ENCODE results near the gene RNF130. TPM values are rescaled to one million over a fixed set of nuclear protein-coding genes. Genes with fewer than 3 reads are reported as not detected.

RNF130 gene
- total and polyA plus RNA-seq, 4 donors: 71.7 to 95.8 (median 77.1) TPM

DNA sequence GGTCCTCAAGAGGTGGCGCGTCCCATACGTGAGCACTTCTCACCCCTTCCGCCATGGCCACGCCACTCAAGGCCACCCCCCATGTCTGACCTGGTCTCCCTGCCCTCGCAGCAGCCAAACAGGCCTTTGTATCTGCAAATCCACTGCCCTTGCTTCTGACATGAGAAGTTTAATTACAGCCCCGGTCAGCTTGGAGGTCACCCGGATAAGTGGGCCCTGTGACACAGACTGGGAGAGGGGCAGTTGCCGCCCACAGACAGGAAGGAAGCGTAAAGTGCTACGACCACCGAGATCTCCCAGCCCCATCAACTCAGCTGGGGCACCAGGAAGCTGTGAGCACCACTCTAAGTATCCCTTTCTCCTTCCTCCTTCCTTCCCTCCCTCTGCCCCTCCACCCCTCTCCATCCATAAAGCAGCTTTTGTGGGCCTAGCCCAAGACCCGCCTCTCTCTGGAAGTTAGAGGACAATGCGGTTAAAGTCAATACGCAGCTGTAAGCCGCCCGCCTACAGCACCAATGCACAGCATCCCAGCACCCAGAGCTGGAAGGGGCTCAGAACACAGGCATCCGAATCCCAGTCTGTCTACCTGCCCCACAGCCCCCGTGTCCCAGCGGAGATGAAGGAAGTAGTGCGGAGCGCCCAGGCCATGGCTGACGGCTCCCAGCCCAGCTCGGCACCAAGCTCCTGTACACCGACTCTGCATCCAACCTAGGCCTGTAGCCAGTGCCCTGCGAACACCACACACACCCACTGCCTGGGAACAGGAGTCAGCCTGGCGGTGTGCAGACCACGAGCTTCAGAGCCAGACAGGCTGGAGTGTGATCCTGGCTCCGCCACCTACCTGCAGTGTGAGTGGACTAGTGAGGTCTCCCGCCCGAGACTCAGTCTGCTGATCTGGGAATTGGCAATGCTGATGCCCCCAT, 44.8 kb upstream of the RNF130 start:
- no peak overlapping the region for H3K27ac ChIP-seq (ENCODE audit: low read depth in 1 of 2, low read length in 2 of 2)
- 78 to 82% methylated on average over 30 to 31 of the region's 31 CpGs for WGBS, 2 donors
- no peaks in the 10 kb centered on the region for H3K4me1 ChIP-seq (ENCODE audit: control insufficient read depth in 1 of 2, insufficient read depth in 2 of 2, low read length in 2 of 2)
- ATAC-seq (ENCODE audit: low FRiP score): no peak
- peak in 1 of 2 donors; percentile 62 for DNase-seq
- no peaks in the 10 kb centered on the region for H3K9me3 ChIP-seq (ENCODE audit: control insufficient read depth, low read length)
- intact Hi-C loops (cut with DNase I): no loop called here
- no peaks in the 10 kb centered on the region for H3K36me3 ChIP-seq (ENCODE audit: control insufficient read depth in 1 of 2, insufficient read depth in 2 of 2, low read length in 1 of 2)
- H3K27me3 ChIP-seq (ENCODE audit: control insufficient read depth in 1 of 2, insufficient read depth in 2 of 2, low read length in 1 of 2): no peaks in the 10 kb centered on the region
- no peak overlapping the region for H3K4me3 ChIP-seq (ENCODE audit: low read length in 2 of 2)

DNA sequence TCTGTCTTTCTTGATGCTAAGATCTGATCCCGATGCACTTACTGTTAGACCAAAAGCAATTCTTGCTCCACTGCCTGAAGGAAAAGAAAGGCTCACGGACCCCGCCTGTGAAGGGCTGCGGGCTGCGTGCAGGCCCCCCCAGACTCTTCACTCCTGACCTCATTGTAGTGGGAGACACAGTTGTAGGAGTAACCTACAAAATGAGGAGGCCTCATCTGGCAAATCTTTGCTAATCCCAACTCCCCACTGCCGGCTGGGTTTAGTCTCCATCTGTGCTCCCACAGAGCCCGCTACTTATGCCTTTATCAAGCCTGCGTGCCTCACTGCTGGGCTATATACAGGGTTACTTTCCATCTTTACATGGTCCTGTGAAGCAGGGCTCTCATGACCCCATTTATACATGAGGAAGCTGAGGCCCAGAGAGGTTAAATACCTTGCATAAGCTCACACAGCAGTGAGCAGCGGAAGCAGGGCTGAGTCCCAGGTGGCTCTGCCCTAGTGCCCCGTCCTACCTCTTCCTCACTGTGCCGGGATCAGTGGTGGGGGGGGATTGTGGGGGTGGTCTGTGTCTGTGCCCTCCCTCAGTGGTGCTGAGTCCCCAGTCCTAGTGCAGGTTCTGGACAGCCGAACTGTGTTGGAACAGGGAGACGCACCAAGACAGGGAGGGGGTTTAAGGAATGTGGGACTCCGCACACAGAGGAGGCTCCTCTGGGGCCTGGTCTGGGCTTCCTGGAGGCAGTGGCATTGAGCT, 43.9 kb upstream of the RNF130 start:
- WGBS, 2 donors: 89 to 91% methylated on average over 14 of the region's 14 CpGs
- Histone ChIP-seq H3K4me3 (ENCODE audit: low read length in 2 of 2) (no peak overlapping the region), H3K27ac (ENCODE audit: low read depth in 1 of 2, low read length in 2 of 2) (no peak overlapping the region), H3K36me3 (ENCODE audit: control insufficient read depth in 1 of 2, insufficient read depth in 2 of 2, low read length in 1 of 2) (no peaks in the 10 kb centered on the region), H3K9me3 (ENCODE audit: control insufficient read depth, low read length) (no peaks in the 10 kb centered on the region), H3K27me3 (ENCODE audit: control insufficient read depth in 1 of 2, insufficient read depth in 2 of 2, low read length in 1 of 2) (no peaks in the 10 kb centered on the region), H3K4me1 (ENCODE audit: control insufficient read depth in 1 of 2, insufficient read depth in 2 of 2, low read length in 2 of 2) (no peaks in the 10 kb centered on the region)
- intact Hi-C loops (cut with DNase I): no loop called here
- DNase-seq (peak in 1 of 2 donors; percentile 50), ATAC-seq (ENCODE audit: low FRiP score) (no peak)

DNA sequence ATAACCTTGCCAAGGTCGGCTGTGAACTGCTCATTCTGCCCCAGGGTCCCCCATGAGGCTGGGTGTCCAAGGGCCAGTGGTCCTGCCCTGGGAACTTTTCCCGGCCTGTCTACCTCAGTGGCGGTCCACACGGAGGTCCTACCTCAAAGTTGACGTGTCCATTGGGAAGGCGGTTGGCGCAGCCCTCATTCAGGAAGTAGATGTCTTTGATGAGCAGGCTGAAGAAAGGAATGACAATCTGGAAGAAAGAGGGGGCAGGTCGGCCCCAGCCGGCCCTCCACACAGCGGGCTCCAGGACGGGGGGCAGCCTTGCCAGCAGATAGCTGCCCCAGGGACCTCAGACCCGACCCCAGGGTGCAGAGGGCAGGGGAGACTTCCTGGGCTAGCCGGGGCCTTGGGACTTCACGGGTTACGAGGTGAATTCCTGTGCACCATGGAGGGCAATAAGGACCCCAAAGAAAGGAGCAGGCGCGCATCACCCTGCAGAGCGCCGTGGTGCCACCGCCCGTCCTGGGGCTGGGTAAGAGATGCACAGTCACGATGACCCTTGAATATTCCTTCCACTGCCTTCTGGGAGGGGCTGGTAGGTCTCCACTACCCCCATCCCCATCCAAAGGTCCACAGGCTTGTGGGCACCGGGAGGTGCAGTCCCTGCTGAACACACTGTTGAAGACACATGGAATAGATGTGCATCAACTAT, 42.9 kb upstream of the RNF130 start:
- H3K9me3 ChIP-seq (ENCODE audit: control insufficient read depth, low read length): no peaks in the 10 kb centered on the region
- DNase-seq (peak in 1 of 2 donors; percentile 64), ATAC-seq (ENCODE audit: low FRiP score) (no peak)
- H3K27me3 ChIP-seq (ENCODE audit: control insufficient read depth in 1 of 2, insufficient read depth in 2 of 2, low read length in 1 of 2): no peaks in the 10 kb centered on the region
- WGBS, 2 donors: 88% methylated on average over 23 of the region's 23 CpGs
- H3K4me3 ChIP-seq (ENCODE audit: low read length in 2 of 2): no peak overlapping the region
- no peak overlapping the region for H3K27ac ChIP-seq (ENCODE audit: low read depth in 1 of 2, low read length in 2 of 2)
- H3K4me1 ChIP-seq (ENCODE audit: control insufficient read depth in 1 of 2, insufficient read depth in 2 of 2, low read length in 2 of 2): no peaks in the 10 kb centered on the region
- intact Hi-C loops (cut with DNase I): no loop called here
- H3K36me3 ChIP-seq (ENCODE audit: control insufficient read depth in 1 of 2, insufficient read depth in 2 of 2, low read length in 1 of 2): no peaks in the 10 kb centered on the region

GRCh38 chr5:180113660-180114303, 42.2 kb upstream of the RNF130 start:
- H3K27ac ChIP-seq (ENCODE audit: low read depth in 1 of 2, low read length in 2 of 2): no peak overlapping the region
- intact Hi-C loops (cut with DNase I): no loop called here
- no peaks in the 10 kb centered on the region for H3K36me3 ChIP-seq (ENCODE audit: control insufficient read depth in 1 of 2, insufficient read depth in 2 of 2, low read length in 1 of 2)
- ATAC-seq (ENCODE audit: low FRiP score) (no peak), DNase-seq (peak in 1 of 2 donors; percentile 57)
- H3K27me3 ChIP-seq (ENCODE audit: control insufficient read depth in 1 of 2, insufficient read depth in 2 of 2, low read length in 1 of 2): no peaks in the 10 kb centered on the region
- WGBS, 2 donors: 89 to 91% methylated on average over 22 to 23 of the region's 23 CpGs
- H3K4me1 ChIP-seq (ENCODE audit: control insufficient read depth in 1 of 2, insufficient read depth in 2 of 2, low read length in 2 of 2): no peaks in the 10 kb centered on the region
- no peak overlapping the region for H3K4me3 ChIP-seq (ENCODE audit: low read length in 2 of 2)
- no peaks in the 10 kb centered on the region for H3K9me3 ChIP-seq (ENCODE audit: control insufficient read depth, low read length)

DNA sequence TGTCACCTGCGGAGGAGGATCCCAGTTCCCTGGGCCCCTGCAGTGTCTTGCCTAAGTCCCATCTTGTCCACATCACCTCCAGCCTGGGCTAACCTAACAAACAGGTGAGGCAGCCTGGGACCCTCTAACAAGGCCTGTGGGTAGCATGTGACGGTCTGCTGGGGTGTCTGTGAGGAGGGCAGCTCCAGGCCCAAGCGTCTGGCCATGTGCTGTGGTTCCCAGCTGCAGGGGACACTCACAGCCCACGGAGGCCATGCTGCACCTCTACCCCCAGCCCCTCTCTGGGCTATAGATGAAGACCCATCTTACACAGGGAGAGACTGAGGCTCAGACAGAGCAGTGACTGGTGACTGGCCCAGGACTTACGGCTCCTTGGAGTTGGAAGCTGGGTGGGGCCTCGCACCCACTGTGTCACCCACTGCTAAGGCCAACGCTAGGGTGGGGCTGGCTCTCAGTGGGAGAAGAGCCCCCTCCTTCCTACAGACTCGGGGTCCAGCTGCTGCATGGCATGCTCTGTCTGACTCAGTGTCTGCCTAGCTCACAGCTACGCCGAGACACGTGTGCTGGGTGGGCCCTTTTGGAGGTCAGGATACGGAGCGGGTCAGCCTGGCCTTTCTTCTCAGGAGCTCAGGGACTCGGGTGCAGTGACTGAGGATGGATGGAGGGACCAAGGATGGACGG, 40.8 kb upstream of the RNF130 start:
- 79 to 82% methylated on average over 15 of the region's 15 CpGs for WGBS, 2 donors
- DNase-seq (peak in 1 of 2 donors; percentile 59), ATAC-seq (ENCODE audit: low FRiP score) (no peak)
- intact Hi-C loops (cut with DNase I): no loop called here
- no peak overlapping the region for H3K27ac ChIP-seq (ENCODE audit: low read depth in 1 of 2, low read length in 2 of 2)
- no peaks in the 10 kb centered on the region for H3K4me1 ChIP-seq (ENCODE audit: control insufficient read depth in 1 of 2, insufficient read depth in 2 of 2, low read length in 2 of 2)
- no peaks in the 10 kb centered on the region for H3K36me3 ChIP-seq (ENCODE audit: control insufficient read depth in 1 of 2, insufficient read depth in 2 of 2, low read length in 1 of 2)
- H3K4me3 ChIP-seq (ENCODE audit: low read length in 2 of 2): no peak overlapping the region
- peaks cover 2% of the 10 kb centered on the region for H3K9me3 ChIP-seq (ENCODE audit: control insufficient read depth, low read length)
- no peaks in the 10 kb centered on the region for H3K27me3 ChIP-seq (ENCODE audit: control insufficient read depth in 1 of 2, insufficient read depth in 2 of 2, low read length in 1 of 2)

DNA sequence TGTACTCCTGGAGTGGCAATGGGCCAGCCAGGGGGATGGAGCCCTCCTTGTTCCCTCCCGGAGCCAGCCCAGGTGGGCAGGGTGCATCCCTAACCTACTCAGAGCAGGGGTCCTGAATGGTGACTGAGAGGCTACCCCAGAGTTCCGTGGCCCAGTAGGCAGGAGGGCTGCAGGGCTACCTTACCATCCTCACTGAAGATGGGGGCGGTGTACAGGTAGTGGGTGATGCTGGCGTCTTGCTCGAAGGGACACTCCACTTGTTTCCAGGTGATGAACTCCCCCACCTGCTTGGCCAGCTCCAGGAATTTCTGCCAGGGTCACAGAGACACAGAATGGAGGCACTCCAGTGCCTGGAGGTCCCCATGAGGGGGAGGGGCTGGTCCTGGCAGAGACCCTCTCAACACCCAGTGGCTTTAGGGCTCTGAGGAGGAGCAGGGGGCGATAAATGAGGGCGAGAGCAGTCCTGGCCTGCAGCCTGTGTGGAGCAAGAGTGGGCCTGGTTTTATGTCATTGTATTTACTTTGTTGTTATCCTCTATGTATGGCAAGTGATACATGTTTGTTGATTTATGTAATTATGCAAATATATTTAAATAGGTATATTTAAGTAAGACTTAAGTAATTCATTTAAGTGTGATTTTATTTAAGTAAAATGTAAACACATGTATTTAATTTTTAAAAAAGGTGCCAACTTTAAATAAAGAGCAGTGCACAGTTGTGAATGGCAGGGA, 39.9 kb upstream of the RNF130 start:
- Histone ChIP-seq H3K36me3 (ENCODE audit: control insufficient read depth in 1 of 2, insufficient read depth in 2 of 2, low read length in 1 of 2) (no peaks in the 10 kb centered on the region), H3K4me1 (ENCODE audit: control insufficient read depth in 1 of 2, insufficient read depth in 2 of 2, low read length in 2 of 2) (no peaks in the 10 kb centered on the region), H3K9me3 (ENCODE audit: control insufficient read depth, low read length) (peaks cover 2% of the 10 kb centered on the region), H3K27ac (ENCODE audit: low read depth in 1 of 2, low read length in 2 of 2) (no peak overlapping the region), H3K27me3 (ENCODE audit: control insufficient read depth in 1 of 2, insufficient read depth in 2 of 2, low read length in 1 of 2) (no peaks in the 10 kb centered on the region), H3K4me3 (ENCODE audit: low read length in 2 of 2) (no peak overlapping the region)
- 84 to 90% methylated on average over 7 of the region's 7 CpGs for WGBS, 2 donors
- ATAC-seq (ENCODE audit: low FRiP score): no peak
- intact Hi-C loops (cut with DNase I): no loop called here
- peak in 1 of 2 donors; percentile 48 for DNase-seq

DNA sequence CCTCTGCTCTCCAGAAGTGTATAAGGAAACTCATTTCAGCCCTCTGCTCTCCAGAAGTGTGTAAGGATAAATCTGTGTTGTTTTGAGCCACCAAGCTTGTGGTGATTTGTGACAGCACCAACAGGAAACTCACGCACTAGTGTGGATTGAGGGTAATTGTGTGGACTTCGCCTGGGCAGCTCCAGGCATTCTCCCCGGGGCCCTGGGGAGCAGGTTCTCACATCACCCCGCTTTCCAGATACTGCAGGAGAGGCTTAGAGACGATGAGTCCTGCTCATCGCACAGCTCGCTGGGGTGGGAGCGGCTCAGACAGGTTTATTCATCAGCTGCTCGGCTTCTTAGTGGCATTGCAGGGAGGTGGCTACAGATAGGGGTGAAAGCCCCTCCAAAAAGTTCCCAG, 38.4 kb upstream of the RNF130 start:
- WGBS, 2 donors: 69 to 77% methylated on average over 9 of the region's 9 CpGs
- H3K4me3 ChIP-seq (ENCODE audit: low read length in 2 of 2): no peak overlapping the region
- ATAC-seq (ENCODE audit: low FRiP score) (no peak), DNase-seq (no peak)
- H3K27me3 ChIP-seq (ENCODE audit: control insufficient read depth in 1 of 2, insufficient read depth in 2 of 2, low read length in 1 of 2): no peaks in the 10 kb centered on the region
- H3K36me3 ChIP-seq (ENCODE audit: control insufficient read depth in 1 of 2, insufficient read depth in 2 of 2, low read length in 1 of 2): no peaks in the 10 kb centered on the region
- no peaks in the 10 kb centered on the region for H3K4me1 ChIP-seq (ENCODE audit: control insufficient read depth in 1 of 2, insufficient read depth in 2 of 2, low read length in 2 of 2)
- peaks cover 3% of the 10 kb centered on the region for H3K9me3 ChIP-seq (ENCODE audit: control insufficient read depth, low read length)
- intact Hi-C loops (cut with DNase I): no loop called here
- no peak overlapping the region for H3K27ac ChIP-seq (ENCODE audit: low read depth in 1 of 2, low read length in 2 of 2)
